Measurements from ENCODE around the gene UTP3. TPM values are rescaled to one million over a fixed set of nuclear protein-coding genes. Genes with fewer than 3 reads are reported as not detected.

The UTP3 gene
- total RNA-seq, 6 donors from 2014 or later, result 18.9 to 33.4 (median 27.9) TPM

DNA sequence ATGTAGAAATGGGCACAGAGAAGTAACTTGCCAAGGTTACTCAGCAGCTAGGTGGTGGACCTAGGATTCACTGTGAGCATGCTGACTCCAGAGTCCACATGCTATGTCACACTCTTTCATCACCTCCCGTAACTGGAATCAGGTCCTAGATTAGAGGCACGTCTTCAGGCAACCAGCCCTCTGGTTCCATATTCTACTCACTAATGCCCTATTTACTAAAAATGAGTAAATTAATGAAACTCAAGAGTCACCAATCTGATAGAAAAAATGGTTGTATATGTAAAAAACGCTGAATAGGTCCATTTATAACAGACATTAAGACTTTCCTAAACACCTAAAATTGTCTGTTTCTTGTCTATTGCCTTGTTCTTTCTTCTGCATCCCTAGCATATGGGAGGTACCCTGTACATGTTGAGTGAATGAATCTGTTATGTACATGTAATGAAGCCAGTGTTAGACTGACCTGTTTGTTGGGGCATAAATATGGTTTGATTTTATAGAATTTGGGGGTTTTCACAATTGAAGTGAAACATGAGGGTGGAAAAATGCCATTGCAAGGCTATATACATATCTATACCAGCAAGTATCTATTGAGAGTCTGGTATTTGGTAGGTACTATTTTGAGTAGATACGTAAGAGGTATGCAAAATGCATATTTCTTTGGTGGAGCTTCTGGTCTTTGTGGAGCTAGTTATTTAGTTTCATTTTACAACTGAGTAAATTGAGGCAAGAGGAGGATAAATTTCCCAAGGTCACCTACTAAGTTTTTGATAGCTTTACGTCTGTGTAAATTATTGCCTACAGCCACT is 26.0 kb downstream of the UTP3 start:
- peaks cover 24 to 44% (median 35%) of the 10 kb centered on the region in 4 donors for H3K4me1 ChIP-seq
- H3K36me3 ChIP-seq, result no peaks in the 10 kb centered on the region
- TF ChIP-seq POLR2A (IDR thresholded peaks at IDR 0.05) (no peak), POLR2AphosphoS5 (IDR thresholded peaks at IDR 0.05) (no peak), EP300 (IDR thresholded peaks at IDR 0.05) (no peak)
- TF ChIP-seq, protein P1, sequence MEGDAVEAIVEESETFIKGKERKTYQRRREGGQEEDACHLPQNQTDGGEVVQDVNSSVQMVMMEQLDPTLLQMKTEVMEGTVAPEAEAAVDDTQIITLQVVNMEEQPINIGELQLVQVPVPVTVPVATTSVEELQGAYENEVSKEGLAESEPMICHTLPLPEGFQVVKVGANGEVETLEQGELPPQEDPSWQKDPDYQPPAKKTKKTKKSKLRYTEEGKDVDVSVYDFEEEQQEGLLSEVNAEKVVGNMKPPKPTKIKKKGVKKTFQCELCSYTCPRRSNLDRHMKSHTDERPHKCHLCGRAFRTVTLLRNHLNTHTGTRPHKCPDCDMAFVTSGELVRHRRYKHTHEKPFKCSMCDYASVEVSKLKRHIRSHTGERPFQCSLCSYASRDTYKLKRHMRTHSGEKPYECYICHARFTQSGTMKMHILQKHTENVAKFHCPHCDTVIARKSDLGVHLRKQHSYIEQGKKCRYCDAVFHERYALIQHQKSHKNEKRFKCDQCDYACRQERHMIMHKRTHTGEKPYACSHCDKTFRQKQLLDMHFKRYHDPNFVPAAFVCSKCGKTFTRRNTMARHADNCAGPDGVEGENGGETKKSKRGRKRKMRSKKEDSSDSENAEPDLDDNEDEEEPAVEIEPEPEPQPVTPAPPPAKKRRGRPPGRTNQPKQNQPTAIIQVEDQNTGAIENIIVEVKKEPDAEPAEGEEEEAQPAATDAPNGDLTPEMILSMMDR (IDR thresholded peaks at IDR 0.05), result no peak
- 81 to 82% methylated on average over 5 of the region's 5 CpGs for WGBS, 2 donors
- ATAC-seq (ENCODE audit: low FRiP score in 2 of 2) (peak in 1 of 2 donors; percentile 40), DNase-seq (peak in 1 of 2 donors; percentile 43)
- no peak overlapping the region for H3K4me3 ChIP-seq
- no peaks in the 10 kb centered on the region for H3K27me3 ChIP-seq
- peak overlapping the region in 2 of 4 donors; percentile 41 to 45 for H3K27ac ChIP-seq
- no peaks in the 10 kb centered on the region for H3K9me3 ChIP-seq

DNA sequence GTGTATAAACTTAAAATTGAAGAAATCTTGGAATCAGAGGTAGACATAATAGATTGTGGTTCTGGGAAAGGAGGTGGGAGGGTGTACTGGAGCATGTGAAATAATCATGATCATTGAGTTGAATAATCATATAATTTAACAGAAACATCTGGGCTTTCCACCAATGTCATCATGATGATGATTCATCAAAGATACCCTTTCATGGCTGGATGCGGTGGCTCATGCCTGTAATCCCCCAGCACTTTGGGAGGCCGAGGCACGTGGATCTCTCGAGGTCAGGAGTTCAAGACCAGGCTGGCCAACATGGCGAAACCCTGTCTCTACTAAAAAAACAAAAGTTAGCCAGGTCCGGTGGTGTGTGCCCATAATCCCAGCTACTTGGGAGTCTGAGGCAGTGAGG is 26.8 kb downstream of the UTP3 start:
- DNase-seq (no peak), ATAC-seq (ENCODE audit: low FRiP score in 2 of 2) (peak in 1 of 2 donors; percentile 46)
- no peaks in the 10 kb centered on the region for H3K9me3 ChIP-seq
- no peaks in the 10 kb centered on the region for H3K36me3 ChIP-seq
- H3K4me3 ChIP-seq, result no peak overlapping the region
- WGBS, 2 donors, result 75 to 80% methylated on average over 6 of the region's 6 CpGs
- TF ChIP-seq POLR2AphosphoS5 (IDR thresholded peaks at IDR 0.05), result no peak
- no peak for TF ChIP-seq EP300 (IDR thresholded peaks at IDR 0.05)
- TF ChIP-seq POLR2A (IDR thresholded peaks at IDR 0.05), result no peak
- TF ChIP-seq, protein P1 (IDR thresholded peaks at IDR 0.05), result no peak
- no peaks in the 10 kb centered on the region for H3K27me3 ChIP-seq
- peaks cover 24 to 43% (median 35%) of the 10 kb centered on the region in 4 donors for H3K4me1 ChIP-seq
- peak overlapping the region in 1 of 4 donors; percentile 58 for H3K27ac ChIP-seq

DNA sequence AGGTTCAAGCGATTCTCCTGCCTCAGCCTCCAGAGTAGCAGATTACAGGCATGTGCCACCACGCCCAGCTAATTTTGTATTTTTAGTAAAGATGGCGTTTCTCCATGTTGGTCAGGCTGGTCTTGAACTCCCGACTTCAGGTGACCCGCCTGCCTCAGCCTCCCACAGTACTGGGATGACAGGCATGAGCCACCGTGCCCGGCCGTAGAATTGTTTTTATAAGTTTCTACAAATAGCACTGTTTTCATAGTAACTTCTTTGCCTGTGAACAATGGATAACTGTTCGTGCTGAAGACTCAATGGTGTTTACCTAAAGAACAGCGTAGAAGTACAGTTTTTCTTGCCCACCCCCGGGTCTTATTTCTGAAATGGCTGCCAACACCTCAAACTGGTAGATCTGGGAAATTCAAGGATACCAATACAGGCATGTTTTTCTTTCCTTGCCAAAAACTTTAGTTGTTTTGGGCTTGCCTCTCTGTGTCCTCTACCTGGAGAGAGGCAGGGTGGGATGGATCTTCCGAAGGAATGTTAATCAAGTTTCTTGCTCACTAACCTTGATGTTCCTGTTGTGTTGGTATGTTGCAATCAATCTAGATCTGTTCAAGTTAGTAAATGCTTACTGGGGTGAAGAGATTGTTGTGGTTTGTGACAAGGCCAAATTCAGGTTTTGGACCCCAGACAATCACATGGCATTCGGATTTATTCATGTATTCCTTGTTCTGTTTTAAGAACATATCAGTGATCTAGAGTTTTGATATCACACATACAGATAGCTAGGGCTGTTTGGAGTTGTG is 30.7 kb downstream of the UTP3 start:
- Histone ChIP-seq H3K4me1 (peaks cover 12 to 29% (median 14%) of the 10 kb centered on the region in 4 donors), H3K9me3 (no peaks in the 10 kb centered on the region), H3K36me3 (no peaks in the 10 kb centered on the region), H3K4me3 (no peak overlapping the region), H3K27me3 (no peaks in the 10 kb centered on the region), H3K27ac (peak overlapping the region in 1 of 4 donors; percentile 26)
- no peak for ATAC-seq (ENCODE audit: low FRiP score in 2 of 2)
- DNase-seq, result no peak
- 78 to 83% methylated on average over 13 of the region's 13 CpGs for WGBS, 2 donors
- TF ChIP-seq POLR2AphosphoS5 (IDR thresholded peaks at IDR 0.05) (no peak), EP300 (IDR thresholded peaks at IDR 0.05) (no peak)
- TF ChIP-seq, protein P1 (IDR thresholded peaks at IDR 0.05), result no peak

DNA sequence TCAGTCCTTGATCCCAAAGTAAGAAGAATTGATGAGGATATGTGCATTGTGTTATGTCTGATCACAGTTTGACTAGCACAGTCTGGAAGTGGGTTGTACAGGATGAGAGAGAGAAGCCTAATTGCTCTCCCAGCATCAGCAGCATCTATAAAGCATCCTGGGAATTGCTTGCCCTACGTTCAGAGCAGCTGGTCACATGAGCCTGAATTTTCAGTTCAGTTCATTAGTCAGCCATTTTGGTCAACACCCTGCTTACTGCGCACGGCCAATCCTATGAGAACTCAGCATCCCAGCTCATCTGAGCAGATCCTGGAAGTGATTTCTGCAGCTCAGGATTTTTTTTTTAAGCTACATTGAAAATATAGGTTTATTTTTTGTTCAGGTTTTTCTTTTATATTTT is 33.4 kb downstream of the UTP3 start, which contains the start of gene RUFY3:
Gene RUFY3, plus strand, starts transcription at position 218 of the 400 bp plus-strand sequence. CDS start 610 bp downstream, outside the sequence.
- no peak for DNase-seq
- Histone ChIP-seq H3K4me1 (peaks cover 0 to 17% (median 7%) of the 10 kb centered on the region in 4 donors), H3K36me3 (no peaks in the 10 kb centered on the region), H3K27me3 (no peaks in the 10 kb centered on the region), H3K4me3 (peak within 1 kb of the TSS in 3 of 4 donors; percentile 16 to 37 (median 33)), H3K9me3 (no peaks in the 10 kb centered on the region), H3K27ac (no peak within 1 kb of the TSS)
- 55 to 62% methylated on average over 3 of the region's 3 CpGs for WGBS, 2 donors
- ATAC-seq (ENCODE audit: low FRiP score in 2 of 2), result peak; percentile 72 to 94
- TF ChIP-seq EP300 (IDR thresholded peaks at IDR 0.05) (no peak), POLR2A (IDR thresholded peaks at IDR 0.05) (no peak), POLR2AphosphoS5 (IDR thresholded peaks at IDR 0.05) (no peak)
- TF ChIP-seq, protein P1 (IDR thresholded peaks at IDR 0.05), result no peak

Data from upper lobe of left lung (tissue), 6 donors.